LNCAP (cell line): Measurements from ENCODE around the gene PSMD8.

Experiments
- TF ChIP-seq, protein P1 (sequence below): fragments of 450-650 bp; IDR thresholded peaks from 2 replicates; pipeline ENCODE4 v1.5.1; 2017; ENCODE audit warnings: mild to moderate bottlenecking

Gene PSMD8

GRCh38 chr19:38386300-38386970 lies 12.1 kb downstream of the PSMD8 start:
- TF ChIP-seq, protein P1, sequence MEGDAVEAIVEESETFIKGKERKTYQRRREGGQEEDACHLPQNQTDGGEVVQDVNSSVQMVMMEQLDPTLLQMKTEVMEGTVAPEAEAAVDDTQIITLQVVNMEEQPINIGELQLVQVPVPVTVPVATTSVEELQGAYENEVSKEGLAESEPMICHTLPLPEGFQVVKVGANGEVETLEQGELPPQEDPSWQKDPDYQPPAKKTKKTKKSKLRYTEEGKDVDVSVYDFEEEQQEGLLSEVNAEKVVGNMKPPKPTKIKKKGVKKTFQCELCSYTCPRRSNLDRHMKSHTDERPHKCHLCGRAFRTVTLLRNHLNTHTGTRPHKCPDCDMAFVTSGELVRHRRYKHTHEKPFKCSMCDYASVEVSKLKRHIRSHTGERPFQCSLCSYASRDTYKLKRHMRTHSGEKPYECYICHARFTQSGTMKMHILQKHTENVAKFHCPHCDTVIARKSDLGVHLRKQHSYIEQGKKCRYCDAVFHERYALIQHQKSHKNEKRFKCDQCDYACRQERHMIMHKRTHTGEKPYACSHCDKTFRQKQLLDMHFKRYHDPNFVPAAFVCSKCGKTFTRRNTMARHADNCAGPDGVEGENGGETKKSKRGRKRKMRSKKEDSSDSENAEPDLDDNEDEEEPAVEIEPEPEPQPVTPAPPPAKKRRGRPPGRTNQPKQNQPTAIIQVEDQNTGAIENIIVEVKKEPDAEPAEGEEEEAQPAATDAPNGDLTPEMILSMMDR, result no peak

- TF ChIP-seq, protein P1, result no peak
Observed at GRCh38 chr19:38386971-38387549, 12.7 kb downstream of the PSMD8 start.

DNA sequence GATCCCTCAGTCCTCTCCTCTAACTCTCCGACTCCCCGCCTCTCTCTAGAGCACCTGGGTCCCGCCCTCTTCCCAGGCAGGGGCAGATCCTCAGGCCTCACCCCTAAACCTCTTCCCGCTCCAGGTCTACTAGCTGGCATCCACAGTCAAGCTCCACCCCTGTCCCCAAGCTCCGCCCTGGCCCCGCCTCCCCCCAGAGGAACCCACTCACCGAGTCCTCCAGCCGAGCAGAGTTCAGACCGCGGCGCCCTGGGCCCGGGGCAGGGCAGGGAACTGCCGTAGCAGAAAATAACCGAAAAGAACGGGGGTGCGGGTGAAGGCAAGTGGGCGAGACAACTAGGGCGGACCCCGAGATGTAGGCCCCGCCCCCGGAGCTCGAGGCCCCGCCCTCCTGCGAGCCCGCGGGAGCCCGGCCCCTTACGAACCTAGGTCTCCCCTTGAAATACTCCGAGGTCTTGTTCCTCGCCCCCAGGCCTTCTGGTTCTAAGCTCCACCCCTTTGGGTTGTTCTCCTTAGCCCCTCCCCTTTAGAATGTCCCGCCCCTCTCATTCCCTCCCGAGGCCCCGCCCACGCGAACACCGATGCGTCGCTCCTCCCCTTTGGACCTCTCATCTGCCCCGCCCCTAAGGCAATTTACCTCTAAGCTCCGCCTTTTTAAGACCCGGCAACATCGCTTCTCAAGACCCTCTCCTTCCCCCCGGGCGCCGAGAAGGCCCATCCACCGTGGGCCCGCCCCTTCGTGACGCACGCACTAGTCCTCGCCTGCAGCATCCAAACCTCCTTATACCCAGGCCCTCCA lies 13.4 kb downstream of the PSMD8 start, which contains the start of gene GGN:
TSS of gene GGN (minus strand) at position 485 of the 799 bp plus-strand sequence. CDS start 773 bp downstream, outside the sequence.
- TF ChIP-seq, protein P1, result no peak

GRCh38 chr19:38388349-38389100 lies 14.2 kb downstream of the PSMD8 start, which contains the start of gene SPRED3:
TSS of gene SPRED3 (plus strand) at chr19:38388697. CDS start at chr19:38390303, 1,606 bp downstream.
- TF ChIP-seq, protein P1, result no peak

DNA sequence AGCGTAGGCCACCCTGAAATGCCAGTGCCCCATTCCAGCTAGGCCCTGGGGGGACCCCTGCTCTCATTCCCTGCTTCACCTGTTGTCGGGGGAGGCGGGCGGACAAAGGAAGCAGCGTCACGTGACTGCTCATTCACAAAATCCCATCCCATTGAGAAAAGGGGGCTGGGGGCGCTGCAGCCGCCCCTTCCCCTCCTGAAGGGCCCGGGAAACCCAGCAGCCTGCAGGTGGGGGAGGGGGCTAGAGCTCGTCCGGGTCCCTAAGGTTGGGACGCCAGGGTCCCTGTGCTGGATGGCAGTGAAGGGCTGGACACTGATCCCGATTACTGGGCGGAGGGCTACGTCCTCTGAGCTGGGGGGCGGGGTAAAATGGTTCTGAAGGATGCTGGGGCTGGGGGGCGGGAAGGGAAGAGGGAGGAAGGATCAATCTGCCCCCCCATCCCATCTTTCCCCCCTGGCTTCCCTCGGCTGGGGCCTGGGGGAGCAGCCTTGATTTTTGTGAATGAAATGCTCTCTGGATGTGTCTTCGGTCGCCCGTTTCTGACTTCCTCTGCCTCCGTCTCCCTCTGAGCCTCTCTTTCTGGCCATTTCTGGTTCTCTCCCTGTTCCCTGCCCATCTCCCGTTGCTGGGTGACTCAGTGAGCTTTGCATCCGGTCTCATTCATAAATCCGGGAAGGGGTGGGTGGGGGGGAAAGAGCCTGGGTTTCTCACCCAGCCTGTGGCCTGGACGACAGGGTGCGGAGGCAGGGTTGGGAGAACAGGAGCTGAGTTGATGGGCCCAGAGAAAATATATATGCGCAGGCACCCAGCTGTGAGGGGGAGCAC lies 14.9 kb downstream of the PSMD8 start:
- TF ChIP-seq, protein P1, result no peak

DNA sequence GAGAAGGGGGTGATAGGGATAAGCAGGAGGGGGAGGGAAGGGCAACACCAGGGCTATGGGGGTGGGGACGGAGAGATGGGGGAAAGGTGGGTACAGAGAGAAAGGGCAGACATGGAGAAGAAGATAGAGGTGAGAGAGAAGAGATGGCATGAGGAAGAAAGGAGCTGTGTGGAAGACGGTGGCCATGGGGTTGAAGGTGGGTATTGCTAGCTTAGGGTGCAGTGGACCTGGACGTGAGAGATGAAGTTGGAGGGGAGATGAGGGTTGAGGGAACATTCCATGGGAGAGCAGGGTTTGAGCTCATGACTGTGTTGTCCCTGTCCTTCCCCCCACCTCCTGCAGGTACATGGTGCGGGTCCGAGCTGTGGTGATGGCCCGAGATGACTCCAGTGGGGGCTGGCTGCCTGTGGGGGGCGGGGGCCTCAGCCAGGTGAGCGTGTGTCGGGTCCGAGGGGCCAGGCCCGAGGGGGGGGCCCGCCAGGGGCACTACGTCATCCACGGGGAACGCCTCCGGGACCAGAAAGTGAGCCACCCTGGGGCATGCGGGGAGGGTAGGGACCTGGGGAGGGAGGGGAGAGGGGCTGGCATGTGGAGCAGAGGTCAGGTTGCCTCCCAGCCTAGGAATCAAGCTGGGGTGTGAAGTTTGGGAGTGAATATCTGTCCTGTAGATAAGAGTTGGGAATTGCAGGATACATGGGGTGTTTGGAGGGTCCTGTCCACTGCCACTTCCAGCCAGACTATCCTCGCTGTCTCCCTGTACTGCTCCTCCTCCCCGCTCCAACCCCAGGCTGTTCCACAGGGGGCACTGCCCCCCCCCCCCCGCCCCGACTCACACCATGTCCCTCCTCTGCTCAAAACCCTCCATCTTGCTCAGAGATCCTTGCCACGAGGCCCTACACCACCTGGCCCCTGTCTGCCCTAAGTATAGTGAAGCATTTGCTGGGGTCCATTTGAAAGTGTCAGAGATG lies 15.9 kb downstream of the PSMD8 start:
- TF ChIP-seq, protein P1, result no peak
